ENCODE results near the gene PTGER1. TPM values are rescaled to one million over a fixed set of nuclear protein-coding genes. Genes with fewer than 3 reads are reported as not detected.

Gene PTGER1
- total and polyA plus RNA-seq, 2 of the 13 experiments (the other 11 are each of a cell fraction or from before 2014, with no cell fraction given), result 0.13 TPM; not detected in 1

DNA sequence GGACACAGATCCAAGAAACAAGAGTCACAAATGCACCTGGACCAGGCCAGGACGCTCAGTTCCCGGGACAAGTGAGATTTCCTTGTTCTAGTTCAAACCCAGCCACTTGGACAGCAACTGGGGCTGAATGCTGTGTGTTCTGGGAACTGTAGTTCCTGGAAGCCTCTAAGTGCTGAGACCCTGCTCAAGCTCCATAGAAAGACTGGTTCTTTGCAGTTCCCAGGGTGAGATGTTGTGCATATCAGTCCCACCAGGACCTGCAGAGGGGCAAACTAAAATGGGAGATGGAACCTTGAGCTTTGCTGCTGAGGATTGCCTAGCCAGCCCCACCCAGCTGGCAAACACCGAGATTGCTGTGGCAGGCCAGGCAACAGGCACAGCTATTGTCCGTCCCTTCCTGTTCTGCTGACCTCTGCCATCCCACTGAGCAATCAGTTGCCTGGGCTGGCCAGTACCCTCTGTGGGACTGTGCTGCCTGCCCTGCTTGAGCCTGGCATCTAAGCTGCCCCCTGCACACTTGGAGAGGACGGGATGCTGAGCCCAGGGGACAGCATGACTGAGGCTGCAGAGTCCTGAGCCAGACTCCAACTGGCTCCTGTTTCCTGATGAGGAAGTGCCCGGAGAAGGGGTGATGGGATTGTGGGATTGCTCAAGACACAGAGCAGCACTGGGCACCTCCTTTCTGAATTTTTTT, 22.2 kb upstream of the PTGER1 start (continued):
- TF ChIP-seq HCFC1 (IDR thresholded peaks at IDR 0.05; ENCODE audit: low read depth, low read length) (peak; percentile 33; the same call in 1 of the 2 replicates), ZNF724P (CRISPR knock-in tag; IDR thresholded peaks at IDR 0.05; ENCODE audit: borderline replicate concordance) (no peak), STAT5B (CRISPR knock-in tag; IDR thresholded peaks at IDR 0.05) (no peak), PATZ1 (CRISPR knock-in tag; IDR thresholded peaks at IDR 0.05) (peak; percentile 45; the same call in 1 of the 2 replicates), ZBTB8A (CRISPR knock-in tag; IDR thresholded peaks at IDR 0.05; ENCODE audit: borderline replicate concordance, low read depth) (no peak), TFAP4 (IDR thresholded peaks at IDR 0.05; ENCODE audit: borderline replicate concordance, low read depth) (peak; percentile 19; the same call in 1 of the 2 replicates), ZNF879 (CRISPR knock-in tag; IDR thresholded peaks at IDR 0.05) (no peak), ZNF782 (CRISPR knock-in tag; IDR thresholded peaks at IDR 0.05; ENCODE audit: borderline replicate concordance) (no peak), HNRNPL (IDR thresholded peaks at IDR 0.05; ENCODE audit: low read depth, low read length) (peak; percentile 99), FOXK2 (IDR thresholded peaks at IDR 0.05) (no peak), PHF5A (CRISPR knock-in tag; IDR thresholded peaks at IDR 0.05; ENCODE audit: low read depth, unreplicated experiment) (no peak), ZNF790 (CRISPR knock-in tag; IDR thresholded peaks at IDR 0.05; ENCODE audit: borderline replicate concordance) (no peak), NAIF1 (CRISPR knock-in tag; IDR thresholded peaks at IDR 0.05; ENCODE audit: borderline replicate concordance) (0 out of 2 replicates have a peak, but pooled peaks have one; percentile 23), ZNF451 (CRISPR knock-in tag; IDR thresholded peaks at IDR 0.05) (no peak), DRAP1 (CRISPR knock-in tag; IDR thresholded peaks at IDR 0.05) (0 out of 2 replicates have a peak, but pooled peaks have one; percentile 21), HNF4A (CRISPR knock-in tag; IDR thresholded peaks at IDR 0.05) (peak; percentile 55; the same call in 1 of the 2 replicates), ZC3H13 (CRISPR knock-in tag; IDR thresholded peaks at IDR 0.05) (no peak), GABPB1 (CRISPR knock-in tag; IDR thresholded peaks at IDR 0.05) (peak; percentile 36; the same call in 1 of the 2 replicates), ELF3 (CRISPR knock-in tag; IDR thresholded peaks at IDR 0.05) (no peak)
- TF ChIP-seq, protein P1, sequence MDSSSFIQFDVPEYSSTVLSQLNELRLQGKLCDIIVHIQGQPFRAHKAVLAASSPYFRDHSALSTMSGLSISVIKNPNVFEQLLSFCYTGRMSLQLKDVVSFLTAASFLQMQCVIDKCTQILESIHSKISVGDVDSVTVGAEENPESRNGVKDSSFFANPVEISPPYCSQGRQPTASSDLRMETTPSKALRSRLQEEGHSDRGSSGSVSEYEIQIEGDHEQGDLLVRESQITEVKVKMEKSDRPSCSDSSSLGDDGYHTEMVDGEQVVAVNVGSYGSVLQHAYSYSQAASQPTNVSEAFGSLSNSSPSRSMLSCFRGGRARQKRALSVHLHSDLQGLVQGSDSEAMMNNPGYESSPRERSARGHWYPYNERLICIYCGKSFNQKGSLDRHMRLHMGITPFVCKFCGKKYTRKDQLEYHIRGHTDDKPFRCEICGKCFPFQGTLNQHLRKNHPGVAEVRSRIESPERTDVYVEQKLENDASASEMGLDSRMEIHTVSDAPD (CRISPR knock-in tag; IDR thresholded peaks at IDR 0.05), result peak; percentile 91
- TF ChIP-seq, protein P2, sequence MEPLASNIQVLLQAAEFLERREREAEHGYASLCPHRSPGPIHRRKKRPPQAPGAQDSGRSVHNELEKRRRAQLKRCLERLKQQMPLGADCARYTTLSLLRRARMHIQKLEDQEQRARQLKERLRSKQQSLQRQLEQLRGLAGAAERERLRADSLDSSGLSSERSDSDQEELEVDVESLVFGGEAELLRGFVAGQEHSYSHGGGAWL (CRISPR knock-in tag; IDR thresholded peaks at IDR 0.05), result peak; percentile 6; the same call in 1 of the 2 replicates
- TF ChIP-seq, protein P3, sequence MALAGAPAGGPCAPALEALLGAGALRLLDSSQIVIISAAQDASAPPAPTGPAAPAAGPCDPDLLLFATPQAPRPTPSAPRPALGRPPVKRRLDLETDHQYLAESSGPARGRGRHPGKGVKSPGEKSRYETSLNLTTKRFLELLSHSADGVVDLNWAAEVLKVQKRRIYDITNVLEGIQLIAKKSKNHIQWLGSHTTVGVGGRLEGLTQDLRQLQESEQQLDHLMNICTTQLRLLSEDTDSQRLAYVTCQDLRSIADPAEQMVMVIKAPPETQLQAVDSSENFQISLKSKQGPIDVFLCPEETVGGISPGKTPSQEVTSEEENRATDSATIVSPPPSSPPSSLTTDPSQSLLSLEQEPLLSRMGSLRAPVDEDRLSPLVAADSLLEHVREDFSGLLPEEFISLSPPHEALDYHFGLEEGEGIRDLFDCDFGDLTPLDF (CRISPR knock-in tag; IDR thresholded peaks at IDR 0.05), result no peak
